GM19023 (cell line): Measurements from ENCODE around the gene PARVG.

ENCODE experiments used
- ATAC-seq: cut with Tn5 transposase; IDR thresholded peaks from one replicate; pipeline ENCODE4 v1.9.1; 2021; ENCODE audit warnings: mild to moderate bottlenecking, moderate library complexity; ENCODE audit not compliant: unreplicated experiment

Gene PARVG

GRCh38 chr22:44193535-44193891 lies 12.8 kb downstream of the PARVG start:
- ATAC-seq = no peak

GRCh38 chr22:44194569-44194968 lies 13.8 kb downstream of the PARVG start:
- ATAC-seq = no peak

GRCh38 chr22:44195189-44195871 lies 14.6 kb downstream of the PARVG start:
- ATAC-seq = no peak

- no peak for ATAC-seq
Measured at GRCh38 chr22:44196241-44196640, 15.5 kb downstream of the PARVG start.

GRCh38 chr22:44196731-44197131 lies 16.0 kb downstream of the PARVG start:
- no peak for ATAC-seq

- no peak for ATAC-seq
Measured at GRCh38 chr22:44197271-44197670, 16.5 kb downstream of the PARVG start.

- ATAC-seq = no peak
Measured at GRCh38 chr22:44199164-44199563, 18.4 kb downstream of the PARVG start.

GRCh38 chr22:44199866-44200265 lies 19.1 kb downstream of the PARVG start:
- no peak for ATAC-seq

GRCh38 chr22:44200451-44200850 lies 19.7 kb downstream of the PARVG start:
- ATAC-seq = no peak

GRCh38 chr22:44200855-44201550 lies 20.3 kb downstream of the PARVG start:
- no peak for ATAC-seq

GRCh38 chr22:44201665-44202064 lies 20.9 kb downstream of the PARVG start:
- ATAC-seq = no peak

GRCh38 chr22:44202261-44202789 lies 21.6 kb downstream of the PARVG start:
- no peak for ATAC-seq

GRCh38 chr22:44203203-44203602 lies 22.5 kb downstream of the PARVG start:
- no peak for ATAC-seq

- no peak for ATAC-seq
Measured at GRCh38 chr22:44204739-44205515, 24.2 kb downstream of the PARVG start.

GRCh38 chr22:44205516-44206329 lies 25.0 kb downstream of the PARVG start:
- no peak for ATAC-seq

- no peak for ATAC-seq
Measured at GRCh38 chr22:44206330-44206645, 25.6 kb downstream of the PARVG start.

- no peak for ATAC-seq
Measured at GRCh38 chr22:44206696-44207095, 26.0 kb downstream of the PARVG start.

- ATAC-seq = no peak
Measured at GRCh38 chr22:44207173-44207980, 26.7 kb downstream of the PARVG start.

GRCh38 chr22:44207981-44208317 lies 27.2 kb downstream of the PARVG start:
- ATAC-seq = no peak

GRCh38 chr22:44209343-44209742 lies 28.6 kb downstream of the PARVG start:
- no peak for ATAC-seq
